Activated T-cell treated with anti-CD3 and anti-CD28 coated beads, Interleukin-2, amount 50 U/mL, for 72 hours (primary cell): ENCODE data around the gene RXRA. TPM values are rescaled to one million over a fixed set of nuclear protein-coding genes. Genes with fewer than 3 reads are reported as not detected.

Experiments used
- ATAC-seq, 2 donors: fragments of 150-1000 bp; cut with Tn5 transposase; replicated peaks in 1 of 2; 2 replicates each; pipeline ENCODE4 v1.10.0; 2021; ENCODE audit warnings: moderate library complexity in 2 of 2, mild to moderate bottlenecking in 1 of 2
- DNase-seq, 2 donors: peaks; one replicate each; pipeline ENCODE4 v3.0.0; 2021 to 2022; ENCODE audit warnings: mixed read lengths in 1 of 2
- H3K27ac Mint-ChIP-seq: one replicate; pipeline ENCODE4 v1.8.0; 2022; ENCODE audit warnings: mild to moderate bottlenecking, moderate library complexity, mixed read lengths
- H3K27me3 Mint-ChIP-seq: one replicate; pipeline ENCODE4 v1.8.0; 2022; ENCODE audit warnings: low read depth, mixed read lengths
- H3K36me3 Mint-ChIP-seq, 2 donors: one replicate each; pipeline ENCODE4 v1.8.0; 2022; ENCODE audit warnings: mixed read lengths in 2 of 2, mild to moderate bottlenecking in 1 of 2; ENCODE audit not compliant: insufficient read depth in 2 of 2
- H3K4me1 Mint-ChIP-seq: one replicate; pipeline ENCODE4 v1.8.0; 2022; ENCODE audit warnings: low read depth, mixed read lengths
- H3K4me3 Mint-ChIP-seq, 2 donors: one replicate each; pipeline ENCODE4 v1.8.0; 2022; ENCODE audit warnings: mild to moderate bottlenecking in 2 of 2, mixed read lengths in 2 of 2, moderate library complexity in 2 of 2
- H3K9me3 Mint-ChIP-seq, 2 donors: one replicate each; pipeline ENCODE4 v1.8.0; 2022; ENCODE audit warnings: mixed read lengths in 2 of 2
- total RNA-seq, 2 donors: library from RNA; stranded (reverse); gene quantifications; one replicate each; pipeline ENCODE4 v1.2.3, GENCODE V29; 2022

Gene RXRA
- total RNA-seq, 2 donors from 2014 or later, result 4.9 to 12.4 TPM

GRCh38 chr9:134483361-134484184, 157.3 kb downstream of the RXRA start:
- ATAC-seq (no peak), DNase-seq (no peak)
- Mint-ChIP-seq H3K4me1 (no peaks in the 10 kb centered on the region), H3K27me3 (no peaks in the 10 kb centered on the region), H3K27ac (no peak overlapping the region), H3K36me3 (no peaks in the 10 kb centered on the region), H3K4me3 (no peak overlapping the region), H3K9me3 (no peaks in the 10 kb centered on the region)

- Mint-ChIP-seq H3K4me1 (no peaks in the 10 kb centered on the region), H3K27ac (no peak overlapping the region), H3K4me3 (no peak overlapping the region), H3K9me3 (no peaks in the 10 kb centered on the region), H3K27me3 (no peaks in the 10 kb centered on the region), H3K36me3 (no peaks in the 10 kb centered on the region)
- DNase-seq (no peak), ATAC-seq (no peak)
Observed at GRCh38 chr9:134484479-134484878, 158.2 kb downstream of the RXRA start.

DNA sequence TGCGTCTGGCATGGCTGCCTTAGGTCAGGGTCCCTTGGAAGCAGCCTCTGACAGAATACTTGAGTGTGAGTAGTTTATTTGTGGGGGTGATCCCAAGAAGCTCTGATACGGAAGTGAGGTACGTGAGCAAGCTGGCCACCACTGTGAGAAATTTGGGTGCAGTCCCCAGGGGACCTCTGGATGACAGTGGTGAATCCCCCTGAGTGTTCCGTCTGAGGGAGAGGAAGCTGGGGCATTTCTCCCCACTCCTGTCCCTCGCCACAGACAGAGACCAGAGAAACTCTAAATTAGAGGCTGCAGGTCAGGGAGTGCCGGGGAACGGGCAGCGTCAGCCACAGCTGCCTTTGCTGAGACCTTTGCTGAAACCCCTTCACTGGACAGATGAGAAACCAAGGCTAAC, 159.4 kb downstream of the RXRA start:
- no peaks in the 10 kb centered on the region for H3K9me3 Mint-ChIP-seq
- no peaks in the 10 kb centered on the region for H3K4me1 Mint-ChIP-seq
- no peak overlapping the region for H3K4me3 Mint-ChIP-seq
- DNase-seq (no peak), ATAC-seq (no peak)
- H3K27ac Mint-ChIP-seq, result no peak overlapping the region
- no peaks in the 10 kb centered on the region for H3K36me3 Mint-ChIP-seq
- no peaks in the 10 kb centered on the region for H3K27me3 Mint-ChIP-seq

DNA sequence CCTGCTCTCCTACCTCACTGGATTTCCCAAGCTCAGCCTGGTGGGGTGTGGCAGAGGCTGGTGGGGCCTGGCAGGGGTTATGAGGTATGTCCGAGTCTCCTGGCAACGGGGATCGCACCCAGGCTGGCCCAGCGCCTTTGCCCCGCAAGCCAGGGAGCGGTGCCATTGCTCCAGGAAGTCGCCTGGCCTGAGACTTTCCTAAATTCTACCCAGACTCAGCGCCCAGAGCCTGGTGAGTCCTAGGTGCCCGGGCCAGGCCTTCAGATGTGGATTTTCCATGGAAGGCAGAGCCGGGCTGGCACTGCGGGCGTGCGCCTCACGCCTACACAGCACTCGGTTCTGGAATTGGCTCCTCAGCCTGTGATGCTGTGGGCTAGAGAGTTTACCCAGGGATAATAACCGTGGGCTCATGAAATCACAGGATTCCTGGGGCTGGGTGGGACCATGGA, 159.9 kb downstream of the RXRA start:
- ATAC-seq, result no peak
- Mint-ChIP-seq H3K4me1 (no peaks in the 10 kb centered on the region), H3K4me3 (no peak overlapping the region), H3K9me3 (no peaks in the 10 kb centered on the region), H3K27ac (no peak overlapping the region), H3K27me3 (no peaks in the 10 kb centered on the region), H3K36me3 (no peaks in the 10 kb centered on the region)
- no peak for DNase-seq

- H3K27ac Mint-ChIP-seq, result no peak overlapping the region
- no peaks in the 10 kb centered on the region for H3K9me3 Mint-ChIP-seq
- H3K4me3 Mint-ChIP-seq, result no peak overlapping the region
- DNase-seq, result no peak
- no peaks in the 10 kb centered on the region for H3K4me1 Mint-ChIP-seq
- no peaks in the 10 kb centered on the region for H3K27me3 Mint-ChIP-seq
- H3K36me3 Mint-ChIP-seq, result no peaks in the 10 kb centered on the region
- ATAC-seq, result no peak
Observed at GRCh38 chr9:134486596-134486995, 160.3 kb downstream of the RXRA start.

Other genes starting within 250 kb of the RXRA start
- gene WDR5, start 190.4 kb upstream of the RXRA start, total RNA-seq, result 10 to 100 TPM; 31.7 to 40.0 TPM
- gene RNU6ATAC, start 161.9 kb upstream of the RXRA start, total RNA-seq, result 10 to 100 TPM; 17.2 to 34.1 TPM